HG03159 (cell line): ENCODE measurements around the gene FNDC3A.

Experiments
- ATAC-seq: cut with Tn5 transposase; IDR thresholded peaks from one replicate; pipeline ENCODE4 v1.9.1; 2021; ENCODE audit warnings: mild to moderate bottlenecking, moderate library complexity; ENCODE audit not compliant: unreplicated experiment

FNDC3A gene, protein sequence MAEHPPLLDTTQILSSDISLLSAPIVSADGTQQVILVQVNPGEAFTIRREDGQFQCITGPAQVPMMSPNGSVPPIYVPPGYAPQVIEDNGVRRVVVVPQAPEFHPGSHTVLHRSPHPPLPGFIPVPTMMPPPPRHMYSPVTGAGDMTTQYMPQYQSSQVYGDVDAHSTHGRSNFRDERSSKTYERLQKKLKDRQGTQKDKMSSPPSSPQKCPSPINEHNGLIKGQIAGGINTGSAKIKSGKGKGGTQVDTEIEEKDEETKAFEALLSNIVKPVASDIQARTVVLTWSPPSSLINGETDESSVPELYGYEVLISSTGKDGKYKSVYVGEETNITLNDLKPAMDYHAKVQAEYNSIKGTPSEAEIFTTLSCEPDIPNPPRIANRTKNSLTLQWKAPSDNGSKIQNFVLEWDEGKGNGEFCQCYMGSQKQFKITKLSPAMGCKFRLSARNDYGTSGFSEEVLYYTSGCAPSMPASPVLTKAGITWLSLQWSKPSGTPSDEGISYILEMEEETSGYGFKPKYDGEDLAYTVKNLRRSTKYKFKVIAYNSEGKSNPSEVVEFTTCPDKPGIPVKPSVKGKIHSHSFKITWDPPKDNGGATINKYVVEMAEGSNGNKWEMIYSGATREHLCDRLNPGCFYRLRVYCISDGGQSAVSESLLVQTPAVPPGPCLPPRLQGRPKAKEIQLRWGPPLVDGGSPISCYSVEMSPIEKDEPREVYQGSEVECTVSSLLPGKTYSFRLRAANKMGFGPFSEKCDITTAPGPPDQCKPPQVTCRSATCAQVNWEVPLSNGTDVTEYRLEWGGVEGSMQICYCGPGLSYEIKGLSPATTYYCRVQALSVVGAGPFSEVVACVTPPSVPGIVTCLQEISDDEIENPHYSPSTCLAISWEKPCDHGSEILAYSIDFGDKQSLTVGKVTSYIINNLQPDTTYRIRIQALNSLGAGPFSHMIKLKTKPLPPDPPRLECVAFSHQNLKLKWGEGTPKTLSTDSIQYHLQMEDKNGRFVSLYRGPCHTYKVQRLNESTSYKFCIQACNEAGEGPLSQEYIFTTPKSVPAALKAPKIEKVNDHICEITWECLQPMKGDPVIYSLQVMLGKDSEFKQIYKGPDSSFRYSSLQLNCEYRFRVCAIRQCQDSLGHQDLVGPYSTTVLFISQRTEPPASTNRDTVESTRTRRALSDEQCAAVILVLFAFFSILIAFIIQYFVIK

DNA sequence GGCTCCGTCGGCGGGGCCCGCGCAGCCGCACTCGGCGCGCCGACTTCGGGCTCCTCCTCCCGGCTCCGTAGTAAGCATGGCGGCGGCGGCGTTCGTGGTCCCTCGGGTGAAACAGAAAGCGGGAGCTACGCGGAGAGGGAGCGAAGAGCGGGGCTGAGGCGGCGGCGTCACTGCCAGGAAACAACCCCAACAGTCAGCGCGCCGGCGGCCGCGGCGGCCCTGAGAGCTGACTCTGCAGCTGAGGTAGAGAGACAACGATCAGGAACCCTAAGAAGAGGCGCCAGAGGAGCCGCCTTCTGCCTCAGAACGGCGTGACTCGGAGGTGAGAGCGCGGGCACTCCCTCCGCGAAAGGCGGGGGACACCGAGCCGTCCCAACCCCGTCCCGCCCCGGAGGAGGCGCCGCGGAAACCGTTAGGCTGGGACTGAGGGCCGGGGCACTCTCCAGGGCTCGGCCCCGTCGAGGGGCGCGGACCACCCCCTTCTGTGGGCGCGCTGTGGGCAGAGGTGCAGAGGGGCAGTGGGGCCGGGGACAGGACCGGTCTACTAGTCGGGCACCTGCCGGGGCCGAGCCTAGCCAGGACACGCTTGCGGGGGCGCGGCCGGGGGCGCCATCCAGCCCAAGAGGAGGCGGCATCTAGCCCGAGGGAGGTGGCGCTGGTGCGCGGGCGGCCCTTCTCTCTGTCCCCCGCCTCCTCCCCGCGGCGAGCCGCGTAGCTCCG lies at the start of gene FNDC3A:
TSS of gene FNDC3A (plus strand) at position 57 of the 720 bp plus-strand sequence. CDS start 30,279 bp downstream, outside the sequence.
- peak; percentile 59 for ATAC-seq

DNA sequence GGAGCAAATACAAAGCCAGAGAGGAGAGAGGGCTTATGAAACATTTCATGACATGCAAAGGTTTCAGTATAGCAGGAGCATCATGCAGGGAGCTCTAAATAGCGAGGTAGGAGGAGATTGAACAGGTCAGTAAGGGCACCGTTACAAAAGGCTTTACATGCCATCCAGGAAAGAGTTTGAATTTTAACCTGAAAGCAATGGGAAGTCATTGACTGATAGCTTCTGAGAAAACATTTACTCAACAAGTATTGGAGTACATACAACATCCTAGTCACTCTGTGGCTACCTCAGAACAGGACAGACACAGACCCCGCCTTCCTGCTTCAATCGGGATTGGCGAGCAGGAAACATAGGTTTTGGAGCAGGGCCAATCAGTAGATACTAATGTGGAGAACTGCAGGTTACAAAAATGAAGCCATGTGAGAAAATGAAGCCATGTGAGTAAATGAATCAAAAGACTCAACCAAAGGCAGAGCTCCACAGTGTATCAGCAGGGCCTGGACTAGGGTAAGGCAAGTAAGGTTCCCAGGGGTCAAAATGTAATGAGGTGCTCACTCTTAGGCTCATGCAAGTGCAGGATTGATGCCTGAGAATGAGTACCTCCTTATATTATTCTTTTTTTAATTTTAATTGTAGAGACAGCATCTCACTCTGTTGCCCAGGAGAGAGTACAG lies 46.8 kb upstream of the FNDC3A start:
- ATAC-seq, result no peak

DNA sequence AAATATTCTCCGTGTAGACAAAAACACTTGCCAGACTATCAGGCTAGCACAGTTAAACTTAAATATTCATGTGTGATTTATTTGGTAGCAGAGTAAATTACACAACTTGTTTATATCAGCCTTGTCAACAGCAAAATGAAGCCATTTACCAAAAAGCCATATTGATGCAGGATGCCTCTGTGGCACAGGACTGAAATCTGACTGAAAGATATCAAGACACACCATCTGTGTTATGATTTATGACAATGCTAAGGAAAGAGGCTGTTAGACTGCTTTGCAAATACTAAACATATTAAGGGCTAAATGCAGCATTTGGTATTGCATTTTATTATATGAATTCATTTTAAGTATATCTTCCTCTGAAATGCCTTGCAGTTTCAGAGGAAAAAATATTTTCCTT lies 44.8 kb upstream of the FNDC3A start:
- ATAC-seq, result no peak

DNA sequence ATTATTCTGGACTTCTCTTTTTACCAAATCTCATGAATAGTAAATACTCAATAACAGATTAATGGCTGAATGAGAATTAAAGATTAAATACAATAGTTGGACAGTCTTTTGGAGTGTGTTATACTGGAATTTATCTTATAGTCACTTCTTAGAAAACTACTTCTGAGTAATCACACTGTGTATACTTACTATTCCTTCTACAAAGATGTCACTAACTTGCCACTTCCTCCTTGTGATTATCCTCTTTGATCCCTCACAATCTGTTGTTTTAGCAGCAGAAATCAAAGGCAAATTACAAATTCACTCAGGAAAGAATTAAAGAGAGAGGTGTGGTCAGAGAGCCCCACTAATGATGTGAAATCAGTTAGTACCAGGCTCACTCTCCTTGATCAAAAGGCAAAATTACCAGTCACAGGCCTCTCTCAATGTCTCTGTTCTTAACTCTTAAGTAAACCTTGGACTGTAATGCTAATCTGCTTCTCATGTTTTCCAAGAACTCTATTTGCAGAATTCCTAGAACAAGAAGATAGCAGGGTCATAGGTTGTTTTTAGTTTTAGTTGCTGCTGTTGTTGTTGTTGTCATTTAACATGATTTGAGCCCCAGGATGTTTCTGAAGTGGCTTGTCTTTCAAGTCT lies 37.3 kb upstream of the FNDC3A start:
- no peak for ATAC-seq

DNA sequence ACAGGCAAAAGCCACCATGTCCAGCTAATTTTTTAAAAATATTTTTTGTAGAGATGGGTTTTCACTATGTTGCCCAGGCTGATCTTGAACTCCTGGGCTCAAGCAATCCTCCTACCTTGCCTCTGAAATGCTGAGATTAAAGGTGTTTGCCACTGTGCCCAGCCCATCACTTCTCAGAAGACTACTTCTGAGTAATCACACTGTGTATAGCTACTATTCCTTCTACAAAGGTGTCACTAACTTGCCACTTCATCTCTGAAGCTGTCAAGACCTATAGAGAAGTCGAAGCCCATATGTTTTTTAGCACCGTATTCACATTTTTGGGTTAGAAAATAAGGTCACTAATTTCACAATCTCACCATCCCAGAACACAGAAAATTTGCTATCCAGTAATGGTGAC lies 36.0 kb upstream of the FNDC3A start:
- ATAC-seq, result no peak

DNA sequence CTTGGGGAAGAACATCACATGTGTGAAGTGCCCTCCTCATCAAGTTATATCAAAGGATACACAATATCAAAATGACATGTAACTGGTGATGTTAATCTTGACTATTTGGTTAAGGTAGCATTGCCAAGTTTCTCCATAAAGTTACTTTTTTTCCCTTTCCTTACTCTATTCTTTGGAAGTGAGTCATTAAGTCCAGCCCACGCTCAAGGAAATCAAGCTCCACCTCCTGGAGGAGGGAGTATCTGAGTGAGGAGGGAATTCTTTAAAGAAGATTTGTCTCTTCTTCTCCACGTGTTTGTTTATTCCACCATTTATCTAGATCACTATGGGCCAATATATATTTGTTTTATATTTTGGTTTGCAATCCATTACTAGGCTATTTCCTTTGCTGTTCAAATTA lies 33.6 kb upstream of the FNDC3A start:
- ATAC-seq, result no peak

DNA sequence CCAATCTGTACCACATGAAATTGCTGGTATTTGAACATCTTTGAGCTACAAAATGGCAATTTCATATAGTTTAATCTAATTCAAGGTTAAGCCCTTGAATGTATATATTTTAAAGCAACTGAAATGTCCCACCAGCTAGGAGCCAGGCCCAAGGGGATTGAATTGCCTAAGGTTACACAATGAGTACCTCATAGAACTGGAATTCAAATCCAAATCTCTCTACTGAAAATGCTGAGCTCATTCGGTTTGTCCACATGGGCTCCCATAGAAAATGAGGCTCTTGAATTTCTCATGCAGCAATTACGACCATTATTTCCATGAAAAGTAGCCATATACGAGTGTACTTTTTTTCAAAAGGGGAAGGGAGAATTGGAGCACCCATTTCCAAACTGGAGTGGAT lies 31.5 kb upstream of the FNDC3A start:
- ATAC-seq, result no peak

DNA sequence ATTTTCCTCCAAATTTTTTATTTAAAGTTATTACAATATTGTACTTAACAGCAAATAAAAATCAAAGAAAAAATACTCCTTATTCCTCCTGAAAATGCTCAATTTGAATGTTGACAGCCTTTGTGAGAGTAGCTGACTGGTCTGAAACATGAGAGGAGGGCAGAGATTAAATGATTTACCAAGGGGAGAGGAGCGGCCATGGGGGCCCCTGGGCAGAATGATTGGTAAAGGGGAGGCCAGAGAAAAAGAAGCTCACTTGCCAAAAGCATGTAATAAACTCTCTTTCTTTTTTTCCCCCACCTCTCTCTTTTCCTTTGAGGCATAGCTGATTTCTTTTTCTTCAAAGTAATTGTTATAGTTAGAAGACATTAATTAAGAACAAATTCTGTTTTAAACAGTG lies 30.1 kb upstream of the FNDC3A start:
- ATAC-seq, result no peak

DNA sequence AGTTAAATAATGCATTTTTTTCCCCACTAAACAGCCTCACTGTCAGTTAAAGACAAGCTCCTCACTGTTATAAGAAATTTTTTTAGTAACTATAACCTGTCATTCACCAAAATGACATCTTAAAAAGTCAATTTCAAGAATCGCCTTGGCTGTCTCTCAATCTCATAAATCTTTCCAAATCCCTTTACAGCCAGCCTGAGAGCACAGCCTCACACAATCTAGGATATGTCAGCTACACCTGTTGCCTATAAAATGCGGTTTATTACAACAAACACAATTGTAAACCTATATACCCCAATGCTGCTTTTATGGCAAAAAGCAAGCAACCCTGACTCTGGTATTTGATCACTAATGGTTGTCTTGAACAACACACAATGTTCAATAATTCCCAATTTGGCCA lies 29.5 kb upstream of the FNDC3A start:
- no peak for ATAC-seq

DNA sequence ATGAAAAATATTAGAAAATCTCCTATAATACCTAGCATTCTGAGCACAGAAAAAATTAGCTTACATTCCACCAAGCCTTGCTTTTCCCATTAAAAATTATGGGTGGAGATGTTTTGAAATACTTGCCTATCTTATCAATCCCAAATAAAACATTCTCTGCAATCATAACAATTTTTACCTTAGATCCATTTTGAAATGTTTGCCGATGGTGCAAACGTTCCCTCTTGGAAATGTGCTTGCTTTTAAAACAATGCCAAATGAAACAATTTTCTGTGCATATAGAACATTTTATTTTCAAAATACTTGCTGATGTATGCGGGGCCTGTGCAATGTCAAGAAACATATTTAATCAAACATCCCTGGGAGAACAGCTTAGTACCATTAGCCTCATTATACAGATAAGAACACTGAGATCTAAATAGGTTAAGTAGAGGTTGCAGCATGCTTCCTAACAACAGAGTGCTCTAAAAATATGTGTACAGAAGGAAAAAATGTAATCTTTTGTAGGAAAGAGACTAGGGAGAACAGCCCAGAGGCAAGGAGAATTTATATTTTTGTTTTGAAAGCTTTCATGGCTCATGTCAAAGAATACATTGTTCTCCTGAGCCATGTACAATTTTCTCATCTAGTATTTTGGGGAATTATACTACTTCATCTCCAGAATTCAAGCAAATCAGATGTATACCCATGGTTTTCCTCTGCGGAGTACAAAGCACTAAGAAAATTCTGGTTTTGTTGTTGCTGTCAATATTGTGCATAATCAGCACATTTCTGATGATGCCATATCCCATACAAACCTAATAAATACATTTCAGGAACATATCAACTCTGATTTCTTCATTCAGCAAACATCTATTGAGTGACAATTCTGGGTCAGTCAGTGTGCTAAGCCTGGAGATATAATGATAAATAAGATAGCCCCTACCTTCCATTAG lies 25.9 kb upstream of the FNDC3A start:
- no peak for ATAC-seq

DNA sequence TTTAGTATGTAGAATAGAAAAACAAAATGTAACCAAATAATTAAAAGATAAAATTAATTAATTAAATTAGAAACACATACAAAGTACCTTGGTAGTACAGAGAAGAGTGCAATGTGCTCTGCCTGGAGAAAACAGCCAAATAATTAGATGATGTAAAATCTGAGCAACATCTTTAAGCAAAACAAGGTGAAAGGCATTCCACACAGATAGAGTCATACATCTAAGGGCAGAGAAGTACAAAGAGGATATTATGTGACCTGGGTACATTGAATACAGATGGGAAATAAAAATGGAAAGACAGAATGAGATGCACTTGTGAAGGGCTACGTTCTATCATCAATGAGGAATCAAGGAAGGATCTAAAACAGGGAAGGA lies 25.2 kb upstream of the FNDC3A start:
- no peak for ATAC-seq

DNA sequence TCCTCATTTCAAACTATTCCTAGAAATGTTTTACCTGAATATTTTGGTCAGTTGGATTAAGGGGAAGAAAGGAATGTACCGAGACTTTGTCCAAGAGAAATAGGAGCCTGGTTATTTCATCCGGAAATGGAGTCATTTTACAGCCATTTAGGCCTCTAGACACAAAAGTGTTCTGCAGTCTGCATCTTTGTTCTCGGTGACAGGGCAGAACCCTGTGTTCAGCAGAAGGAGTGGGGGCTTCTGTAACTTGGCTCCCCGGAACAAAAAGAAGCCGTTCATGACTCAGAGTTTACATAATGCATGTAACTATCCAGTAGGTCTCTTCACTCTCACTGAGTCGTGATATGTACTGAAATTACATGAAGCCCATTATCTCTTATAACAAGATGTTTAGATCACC lies 21.6 kb upstream of the FNDC3A start:
- ATAC-seq, result no peak

DNA sequence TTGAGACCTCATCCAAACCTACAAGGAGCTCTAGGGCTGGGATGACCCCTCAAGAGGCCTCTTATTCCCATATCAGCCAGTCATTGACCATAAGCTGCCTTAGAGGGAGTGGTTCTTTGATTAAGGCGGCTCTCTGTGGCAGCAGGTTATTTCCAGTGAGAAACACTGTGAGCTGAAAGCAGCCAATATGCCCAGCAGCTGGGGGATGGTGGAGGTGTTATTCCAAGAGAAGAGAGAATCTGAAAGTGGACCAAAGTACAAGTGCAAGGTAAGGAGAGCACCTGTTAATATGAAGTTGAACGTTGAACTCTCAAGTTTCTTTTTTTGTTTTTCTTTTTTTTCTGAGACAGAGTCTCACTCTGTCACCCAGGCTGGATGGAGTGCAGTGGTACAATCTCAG lies 20.2 kb upstream of the FNDC3A start:
- no peak for ATAC-seq

DNA sequence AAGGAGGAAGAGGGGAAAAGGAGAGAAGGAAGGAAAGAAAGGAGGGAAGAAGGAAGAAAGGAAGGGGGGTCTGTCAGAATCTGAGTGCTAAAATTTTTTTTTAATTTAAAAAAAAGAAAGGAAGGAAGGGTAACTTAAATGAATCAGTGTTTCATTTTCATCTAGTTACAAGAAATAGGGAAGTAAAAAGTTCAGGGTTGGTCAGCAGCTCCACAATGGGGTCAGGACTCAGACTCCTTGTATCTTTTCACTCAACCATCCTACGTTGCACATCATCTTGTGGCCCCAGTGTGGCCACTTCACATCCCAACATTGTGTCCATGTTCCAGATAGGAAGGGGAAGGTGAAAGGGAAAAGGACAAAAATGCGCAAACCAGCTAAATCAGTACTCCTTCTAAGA lies 14.3 kb upstream of the FNDC3A start:
- ATAC-seq, result no peak

DNA sequence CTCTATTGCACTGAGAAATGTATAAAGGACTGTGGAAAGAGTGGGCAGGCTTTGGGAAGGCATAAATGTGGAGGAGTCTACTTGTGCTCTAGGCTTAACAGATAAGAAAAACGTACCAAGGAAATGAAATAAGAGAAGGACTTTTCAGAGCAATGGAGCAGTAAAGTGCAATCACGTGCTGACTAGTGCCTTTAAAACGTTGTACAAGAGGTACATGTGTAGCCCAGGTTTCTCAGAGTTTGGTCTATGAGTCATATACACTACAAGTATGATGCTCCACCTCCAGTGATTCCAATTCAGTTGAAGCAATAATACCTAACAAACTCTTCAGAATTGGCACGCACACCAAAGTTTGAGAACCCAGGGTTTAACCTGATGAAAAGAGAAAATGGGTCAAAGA lies 13.4 kb upstream of the FNDC3A start:
- ATAC-seq, result no peak

DNA sequence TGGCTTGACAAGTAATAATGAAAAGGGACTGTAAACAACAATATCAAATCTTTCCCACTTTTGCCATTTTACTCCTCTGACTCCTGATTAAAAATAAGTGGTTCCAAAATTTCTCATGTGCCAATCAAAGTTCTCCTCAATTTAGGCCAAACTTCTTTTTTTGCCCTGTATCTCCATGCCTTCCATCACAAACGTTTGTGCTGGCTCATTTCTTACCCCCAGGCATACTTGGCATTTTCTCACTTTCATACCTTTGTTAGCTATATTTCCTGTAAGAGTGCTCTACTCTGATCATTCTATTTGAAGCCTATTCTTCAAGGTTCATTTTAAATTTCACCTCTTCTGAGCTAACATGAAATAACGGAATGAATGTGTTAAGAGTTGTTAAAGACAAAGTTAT lies 10.0 kb upstream of the FNDC3A start:
- no peak for ATAC-seq

DNA sequence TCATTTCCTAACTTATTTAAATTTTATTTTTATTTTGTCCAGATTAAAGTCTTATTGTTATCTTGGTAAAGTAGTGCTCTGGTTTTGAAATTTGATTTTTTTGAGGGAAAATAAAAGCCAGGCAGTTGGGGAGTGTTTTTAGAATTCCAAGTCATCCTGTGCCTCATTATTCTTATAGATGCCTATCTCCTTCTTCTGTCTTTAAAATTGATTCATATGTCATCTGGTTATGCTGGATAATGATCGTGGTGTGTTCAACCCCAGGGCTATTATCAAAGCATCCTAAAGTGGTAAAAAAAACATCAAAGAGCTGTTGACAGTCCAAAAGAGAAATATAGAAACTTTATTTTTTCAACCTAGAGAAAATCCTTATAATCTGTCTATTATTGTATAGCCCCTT lies 6.0 kb upstream of the FNDC3A start:
- ATAC-seq, result no peak

DNA sequence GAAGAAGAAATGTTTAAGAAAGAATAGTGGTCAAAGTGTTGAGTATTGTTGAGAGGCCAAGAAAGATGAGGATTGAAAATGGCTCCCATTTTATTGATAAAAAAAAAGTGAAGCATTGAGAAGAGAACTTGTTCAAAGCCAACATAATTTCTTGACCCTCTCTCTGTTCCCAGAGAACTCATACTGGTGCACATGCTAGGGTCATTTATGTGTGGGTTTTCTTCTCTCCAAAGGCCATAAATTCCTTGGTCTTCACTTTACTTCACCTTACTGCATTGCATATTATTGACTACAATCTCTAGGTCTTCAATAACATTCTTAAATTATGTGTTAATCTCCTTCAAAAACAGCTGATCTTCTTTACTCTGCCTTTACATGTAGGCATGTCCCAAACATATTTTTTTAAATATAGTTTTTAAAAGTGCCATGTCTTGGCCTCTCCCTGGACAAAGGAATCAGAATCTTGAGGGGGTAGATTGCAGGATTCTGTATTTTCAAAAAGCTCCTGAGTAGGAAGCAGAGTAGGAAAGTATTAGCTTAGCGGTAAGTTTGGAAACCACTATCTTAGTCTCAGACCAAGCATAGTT lies 1.8 kb upstream of the FNDC3A start:
- ATAC-seq, result no peak
